SK-N-SH (cell line): ENCODE results near the gene CCSER1. TPM values are rescaled to one million over a fixed set of nuclear protein-coding genes. Genes with fewer than 3 reads are reported as not detected.

ENCODE experiments used
- CTCF ChIA-PET: fragments of 300-600, 350-600 bp; formaldehyde crosslinking; extraction: SDS; loops from one replicate; lab custom pipeline; 2021; lab: Yijun Ruan, JAX
- POLR2A ChIA-PET: fragments of 350-600 bp; sonication (Branson Sonifier 250); formaldehyde crosslinking; extraction: SDS; loops from one replicate; lab custom pipeline; 2020; ENCODE audit warnings: antibody characterized with exemption, inconsistent platforms; lab: Yijun Ruan, JAX
- DNase-seq: peaks from one replicate; pipeline ENCODE4 v3.0.0; 2012
- H2AFZ ChIP-seq: fragments of 200-600 bp; sonication (generic); 2 replicates; pipeline ENCODE4 v1.8.1; 2016; ENCODE audit warnings: antibody characterized with exemption, mild to moderate bottlenecking, low read depth
- H3F3A ChIP-seq: fragments of 200-600 bp; sonication (generic); replicated peaks from 2 replicates; pipeline ENCODE3; 2016; ENCODE audit warnings: antibody characterized with exemption, mild to moderate bottlenecking; ENCODE audit not compliant: insufficient read depth
- H3K27ac ChIP-seq, 2 experiments: fragments of 200-500 bp in 1 of 2; fragments of 200-600 bp in 1 of 2; sonication (Bioruptor generic) in 1 of 2; sonication (generic), shearing (Covaris generic) in 1 of 2; 2 replicates each; pipeline versions ENCODE4 v1.5.1 to v1.6.1; 2014 to 2016; ENCODE audit warnings: low read depth in 2 of 2, inconsistent platforms in 1 of 2, low read length in 1 of 2, mild to moderate bottlenecking in 1 of 2, mixed read lengths in 1 of 2
- H3K27me3 ChIP-seq: fragments of 200-600 bp; sonication (generic), shearing (Covaris generic); 2 replicates; pipeline ENCODE4 v1.6.1; 2016; ENCODE audit warnings: mixed run types; ENCODE audit not compliant: insufficient read depth
- H3K36me3 ChIP-seq, 2 experiments: fragments of 200-500 bp in 1 of 2; fragments of 200-600 bp in 1 of 2; sonication (Bioruptor generic) in 1 of 2; sonication (generic) in 1 of 2; replicated peaks in 1 of 2; 2 replicates each; pipeline versions ENCODE3 to v1.5.1; 2014 to 2016; ENCODE audit warnings: low read length in 1 of 2, mild to moderate bottlenecking in 1 of 2; ENCODE audit not compliant: insufficient read depth in 2 of 2, control insufficient read depth in 1 of 2
- H3K4me1 ChIP-seq, 2 experiments: fragments of 200-500 bp in 1 of 2; fragments of 200-600 bp in 1 of 2; sonication (Bioruptor generic) in 1 of 2; sonication (generic), shearing (Covaris generic) in 1 of 2; 2 replicates each; pipeline versions ENCODE4 v1.5.1 to v1.6.1; 2014 to 2016; ENCODE audit warnings: low read depth in 1 of 2, low read length in 1 of 2, mixed run types in 1 of 2; ENCODE audit not compliant: insufficient read depth in 2 of 2, control insufficient read depth in 1 of 2
- H3K4me2 ChIP-seq: fragments of 200-600 bp; sonication (generic), shearing (Covaris generic); 2 replicates; pipeline ENCODE4 v1.6.1; 2017; ENCODE audit warnings: mixed run types
- H3K4me3 ChIP-seq, 2 experiments: fragments of 200-500 bp in 1 of 2; fragments of 200-600 bp in 1 of 2; sonication (Bioruptor generic) in 1 of 2; sonication (generic), shearing (Covaris generic) in 1 of 2; 2 replicates each; pipeline versions ENCODE4 v1.5.1 to v1.8.1; 2014 to 2016; ENCODE audit warnings: low read depth in 2 of 2, inconsistent platforms in 1 of 2, low read length in 1 of 2, mild to moderate bottlenecking in 1 of 2, mixed read lengths in 1 of 2, moderate library complexity in 1 of 2
- H3K79me2 ChIP-seq: fragments of 200-600 bp; sonication (generic); 2 replicates; pipeline ENCODE4 v1.8.1; 2017; ENCODE audit warnings: mild to moderate bottlenecking; ENCODE audit not compliant: insufficient read depth
- H3K9ac ChIP-seq: fragments of 200-600 bp; sonication (generic); 2 replicates; pipeline ENCODE4 v1.6.1; 2017; ENCODE audit warnings: mixed run types
- H3K9me2 ChIP-seq: fragments of 200-600 bp; sonication (generic); 2 replicates; pipeline ENCODE4 v1.6.1; 2017; ENCODE audit warnings: mixed run types
- H3K9me3 ChIP-seq: fragments of 200-600 bp; sonication (generic); 2 replicates; pipeline ENCODE4 v1.6.1; 2017; ENCODE audit warnings: mixed run types, mild to moderate bottlenecking, moderate library complexity
- H4K20me1 ChIP-seq: fragments of 200-600 bp; sonication (generic); 2 replicates; pipeline ENCODE4 v1.6.1; 2017; ENCODE audit warnings: mild to moderate bottlenecking, mixed run types; ENCODE audit not compliant: insufficient read depth
- CHD2 ChIP-seq: fragments of 150-350 bp; IDR thresholded peaks from 2 replicates; pipeline ENCODE4 v1.6.1; 2018; ENCODE audit warnings: low read length; ENCODE audit not compliant: partially characterized antibody
- CTCF ChIP-seq: fragments of 200-600 bp; sonication (generic); IDR thresholded peaks from 2 replicates; pipeline ENCODE4 v1.6.1; 2017; ENCODE audit warnings: antibody characterized with exemption, mild to moderate bottlenecking, moderate library complexity
- ELF1 ChIP-seq: IDR thresholded peaks from 2 replicates; pipeline ENCODE4 v1.4.0; 2012
- EP300 ChIP-seq, 2 experiments: IDR thresholded peaks; 2 replicates each; pipeline versions ENCODE4 v1.4.0 to v1.6.1; 2012; ENCODE audit warnings: borderline replicate concordance in 1 of 2, low read depth in 1 of 2, low read length in 1 of 2
- EZH2phosphoT487 ChIP-seq: fragments of 200-600 bp; sonication (generic); IDR thresholded peaks from 2 replicates; pipeline ENCODE4 v1.6.1; 2017; ENCODE audit warnings: low read depth, mixed run types, mild to moderate bottlenecking, antibody characterized with exemption, moderate library complexity, borderline replicate concordance
- FOSL2 ChIP-seq: IDR thresholded peaks from 2 replicates; pipeline ENCODE4 v1.4.0; 2012; ENCODE audit warnings: low read depth, mild to moderate bottlenecking, moderate library complexity, borderline replicate concordance
- FOXM1 ChIP-seq: IDR thresholded peaks from 2 replicates; pipeline ENCODE4 v1.4.0; 2012; ENCODE audit warnings: low read depth, mild to moderate bottlenecking
- GATA2 ChIP-seq: sonication (generic); formaldehyde crosslinking; IDR thresholded peaks from 2 replicates; pipeline ENCODE4 v1.5.0; 2020; ENCODE audit warnings: mild to moderate bottlenecking, missing genetic modification reagents
- IRF3 ChIP-seq: fragments of 150-350 bp; IDR thresholded peaks from 2 replicates; pipeline ENCODE4 v1.6.1; 2016; ENCODE audit warnings: mild to moderate bottlenecking, low read depth, low read length
- JUND ChIP-seq: IDR thresholded peaks from 2 replicates; pipeline ENCODE4 v1.4.0; 2012
- MEF2A ChIP-seq: IDR thresholded peaks from 2 replicates; pipeline ENCODE4 v1.4.0; 2012; ENCODE audit warnings: low read depth, borderline replicate concordance
- NRF1 ChIP-seq: IDR thresholded peaks from 2 replicates; pipeline ENCODE4 v1.6.1; 2012; ENCODE audit warnings: low read depth, mild to moderate bottlenecking, low read length
- POLR2AphosphoS5 ChIP-seq: IDR thresholded peaks from 2 replicates; pipeline ENCODE4 v1.6.1; 2012; ENCODE audit warnings: low read depth, low read length
- RAD21 ChIP-seq: IDR thresholded peaks from 2 replicates; pipeline ENCODE4 v1.6.1; 2012; ENCODE audit warnings: mild to moderate bottlenecking, low read length
- RCOR1 ChIP-seq: fragments of 150-350 bp; IDR thresholded peaks from 2 replicates; pipeline ENCODE4 v1.6.1; 2017; ENCODE audit warnings: antibody characterized with exemption, low read length
- REST ChIP-seq: IDR thresholded peaks from 2 replicates; pipeline ENCODE4 v1.6.1; 2012; ENCODE audit warnings: mild to moderate bottlenecking, low read depth, low read length, moderate library complexity
- RFX5 ChIP-seq: IDR thresholded peaks from 2 replicates; pipeline ENCODE4 v1.6.1; 2012; ENCODE audit warnings: mild to moderate bottlenecking, improper control_type of control experiment, low read length
- SMC3 ChIP-seq: IDR thresholded peaks from 2 replicates; pipeline ENCODE4 v1.6.1; 2012; ENCODE audit warnings: low read depth, low read length, improper control_type of control experiment
- YY1 ChIP-seq: IDR thresholded peaks from 2 replicates; pipeline ENCODE4 v1.4.0; 2012; ENCODE audit warnings: low read depth, mild to moderate bottlenecking
- WGBS: methylation state at CpG from one replicate; pipeline ENCODE4 v1.1.6; 2017; ENCODE audit warnings: low lambda C conversion rate; 5-methylcytosine and 5-hydroxymethylcytosine counted together
- polyA plus RNA-seq, 3 experiments: library from polyadenylated mRNA; depleted of rRNA; stranded (reverse); fragments of >200 nt; gene quantifications; 2 replicates each; pipeline ENCODE4 v1.2.3, GENCODE V29; 2012
- TF ChIP-seq, protein P1 (sequence below): IDR thresholded peaks from 2 replicates; pipeline ENCODE4; 2012

Gene CCSER1
- polyA plus RNA-seq, 1 of the 3 experiments (the other 2 are of a cell fraction), result 0.05 TPM

- TF ChIP-seq REST, result no peak
- TF ChIP-seq, protein P1, sequence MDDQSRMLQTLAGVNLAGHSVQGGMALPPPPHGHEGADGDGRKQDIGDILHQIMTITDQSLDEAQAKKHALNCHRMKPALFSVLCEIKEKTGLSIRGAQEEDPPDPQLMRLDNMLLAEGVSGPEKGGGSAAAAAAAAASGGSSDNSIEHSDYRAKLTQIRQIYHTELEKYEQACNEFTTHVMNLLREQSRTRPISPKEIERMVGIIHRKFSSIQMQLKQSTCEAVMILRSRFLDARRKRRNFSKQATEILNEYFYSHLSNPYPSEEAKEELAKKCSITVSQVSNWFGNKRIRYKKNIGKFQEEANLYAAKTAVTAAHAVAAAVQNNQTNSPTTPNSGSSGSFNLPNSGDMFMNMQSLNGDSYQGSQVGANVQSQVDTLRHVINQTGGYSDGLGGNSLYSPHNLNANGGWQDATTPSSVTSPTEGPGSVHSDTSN, result no peak
- no peak for TF ChIP-seq YY1
- no peak for TF ChIP-seq EP300 (IDR thresholded peaks at IDR 0.05; ENCODE audit: borderline replicate concordance in 1 of 2, low read depth in 1 of 2, low read length in 1 of 2)
- no peak for TF ChIP-seq RFX5
- no peak for TF ChIP-seq CHD2
- no peak for TF ChIP-seq POLR2AphosphoS5
- no peak for TF ChIP-seq RAD21
- no peak for TF ChIP-seq FOXM1
These were observed 816.1 kb downstream of the CCSER1 start (continued) for GRCh38 chr4:90943311-90943710.

DNA sequence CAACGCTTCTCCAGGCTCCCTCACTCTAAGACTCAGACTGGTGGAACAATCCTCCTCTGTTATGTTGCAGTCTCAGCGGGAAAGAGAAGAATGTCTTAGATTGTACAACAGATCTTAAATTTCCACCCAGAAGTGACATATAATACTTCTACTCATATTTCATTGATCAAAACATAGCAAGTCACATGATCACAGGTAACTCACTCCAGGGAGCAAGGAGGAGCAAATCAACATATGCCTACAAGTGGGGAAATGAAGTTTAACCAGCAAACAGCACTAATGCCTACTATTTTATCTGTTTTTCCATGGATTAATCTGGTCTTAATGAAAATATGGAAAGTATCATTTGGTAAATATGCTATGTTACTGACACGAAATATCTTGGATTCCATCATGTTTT lies 819.8 kb downstream of the CCSER1 start:
- H3F3A ChIP-seq, result no peaks in the 10 kb centered on the region
- no peaks in the 10 kb centered on the region for H3K27me3 ChIP-seq
- no peak for DNase-seq
- 73% methylated on average over 3 of the region's 3 CpGs for WGBS
- no peaks in the 10 kb centered on the region for H4K20me1 ChIP-seq
- no peak overlapping the region for H3K4me2 ChIP-seq
- H3K9me3 ChIP-seq, result no peaks in the 10 kb centered on the region
- POLR2A ChIA-PET, result no interaction called here
- H3K4me3 ChIP-seq, result no peak overlapping the region
- TF ChIP-seq YY1, result no peak
- no peak for TF ChIP-seq CTCF
- no peak for TF ChIP-seq FOSL2
- no peak for TF ChIP-seq NRF1
- no peak for TF ChIP-seq POLR2AphosphoS5
- TF ChIP-seq GATA2, result no peak
- no peak for TF ChIP-seq EZH2phosphoT487
- no peak for TF ChIP-seq RAD21
- TF ChIP-seq RCOR1, result no peak
- no peak for TF ChIP-seq SMC3
- no peak for TF ChIP-seq ELF1
- TF ChIP-seq JUND, result no peak
- TF ChIP-seq MEF2A, result no peak
- no peak for TF ChIP-seq IRF3
- CTCF ChIA-PET, result no interaction called here
- H3K36me3 ChIP-seq, result no peaks in the 10 kb centered on the region
- H3K9me2 ChIP-seq, result no peaks in the 10 kb centered on the region
- H3K9ac ChIP-seq, result no peak overlapping the region
- H3K27ac ChIP-seq, result no peak overlapping the region
- H2AFZ ChIP-seq, result no peak overlapping the region
- H3K79me2 ChIP-seq, result no peaks in the 10 kb centered on the region
- H3K4me1 ChIP-seq, result no peaks in the 10 kb centered on the region; a peak in 2 of 4 replicates
